Sciatic nerve (tissue), 2 donors: ENCODE results near the gene ISL1. TPM values are rescaled to one million over a fixed set of nuclear protein-coding genes. Genes with fewer than 3 reads are reported as not detected.

Experiments used
- ATAC-seq: fragments of 200-7000 bp; cut with Tn5 transposase; one replicate; pipeline ENCODE4 v1.9.1; 2020; ENCODE audit warnings: mild to moderate bottlenecking, moderate library complexity
- DNase-seq: peaks from one replicate; pipeline ENCODE4 v3.0.0-alpha.2; 2020; ENCODE audit warnings: low spot score
- intact Hi-C: fragments of 100-400 bp; cut with DNase I; formaldehyde crosslinking; loops from one replicate; pipeline ENCODE4 v1.14.2; 2022
- total RNA-seq: library from RNA; stranded (reverse); fragmentation: NEBNext Ultra II Directional; extraction: Animal tissue kit (Norgen Biotek cat#: 25700); gene quantifications from one replicate; pipeline ENCODE4 v1.2.1, GENCODE V29; 2021
- donor health status: DM: no; HTN: no; CAD: no.
- donor health status: DM: no; HTN: no; CAD: no.

Gene ISL1
- total RNA-seq, 1 donor from 2014 or later = 0.49 TPM

GRCh38 chr5:51385216-51385615 lies 2.0 kb downstream of the ISL1 start:
- DNase-seq (no peak), ATAC-seq (no peak)
- intact Hi-C loops = no loop called here

- ATAC-seq = no peak
- DNase-seq = no peak
- intact Hi-C loops = no loop called here
Observed at GRCh38 chr5:51386916-51387883, 4.0 kb downstream of the ISL1 start.

- DNase-seq = no peak
- ATAC-seq = no peak
- intact Hi-C loops = no loop called here
Observed at GRCh38 chr5:51387884-51388275, 4.6 kb downstream of the ISL1 start.

- intact Hi-C loops = no loop called here
- no peak for DNase-seq
- no peak for ATAC-seq
Observed at GRCh38 chr5:51388488-51389287, 5.4 kb downstream of the ISL1 start.

- intact Hi-C loops = no loop called here
Observed at GRCh38 chr5:51389288-51389576, 6.0 kb downstream of the ISL1 start.

GRCh38 chr5:51389577-51390463 lies 6.6 kb downstream of the ISL1 start:
- ATAC-seq = no peak
- intact Hi-C loops = no loop called here

More at GRCh38 chr5:51389288-51389576, 6.0 kb downstream of the ISL1 start:
- ATAC-seq (no peak), DNase-seq (no peak)

GRCh38 chr5:51391175-51391574 lies 7.9 kb downstream of the ISL1 start:
- no peak for ATAC-seq
- intact Hi-C loops = no loop called here
- no peak for DNase-seq

More at GRCh38 chr5:51389577-51390463, 6.6 kb downstream of the ISL1 start:
- DNase-seq = no peak

- intact Hi-C loops = no loop called here
- no peak for ATAC-seq
- DNase-seq = no peak
Observed at GRCh38 chr5:51392689-51393199, 9.5 kb downstream of the ISL1 start.

GRCh38 chr5:51394609-51395008 lies 11.4 kb downstream of the ISL1 start:
- DNase-seq = no peak
- intact Hi-C loops = no loop called here
- no peak for ATAC-seq

- intact Hi-C loops = no loop called here
- DNase-seq (no peak), ATAC-seq (no peak)
Observed at GRCh38 chr5:51395245-51395644, 12.0 kb downstream of the ISL1 start.

- ATAC-seq = no peak
Observed at GRCh38 chr5:51395666-51396356, 12.6 kb downstream of the ISL1 start.

GRCh38 chr5:51396797-51397196 lies 13.5 kb downstream of the ISL1 start:
- intact Hi-C loops = no loop called here
- no peak for ATAC-seq
- no peak for DNase-seq

More at GRCh38 chr5:51395666-51396356, 12.6 kb downstream of the ISL1 start:
- intact Hi-C loops = no loop called here
- no peak for DNase-seq

- DNase-seq (no peak), ATAC-seq (no peak)
- intact Hi-C loops = no loop called here
Observed at GRCh38 chr5:51397996-51398395, 14.7 kb downstream of the ISL1 start.

- intact Hi-C loops = no loop called here
- DNase-seq (no peak), ATAC-seq (no peak)
Observed at GRCh38 chr5:51398875-51399642, 15.8 kb downstream of the ISL1 start.

GRCh38 chr5:51399643-51400006 lies 16.4 kb downstream of the ISL1 start:
- intact Hi-C loops = no loop called here

GRCh38 chr5:51404255-51404654 lies 21.0 kb downstream of the ISL1 start:
- ATAC-seq = no peak
- intact Hi-C loops = no loop called here
- no peak for DNase-seq

More at GRCh38 chr5:51399643-51400006, 16.4 kb downstream of the ISL1 start:
- no peak for ATAC-seq
- no peak for DNase-seq

- DNase-seq (no peak), ATAC-seq (no peak)
- intact Hi-C loops = no loop called here
Observed at GRCh38 chr5:51411921-51412325, 28.7 kb downstream of the ISL1 start.

- DNase-seq (no peak), ATAC-seq (no peak)
- intact Hi-C loops = no loop called here
Observed at GRCh38 chr5:51414516-51414915, 31.3 kb downstream of the ISL1 start.
